K562 (cell line): ENCODE measurements around the gene MAPK8IP1. TPM values are rescaled to one million over a fixed set of nuclear protein-coding genes. Genes with fewer than 3 reads are reported as not detected.

Source experiments
- ELF4 ChIP-seq: fragments of 450-650 bp; formaldehyde crosslinking; IDR thresholded peaks from 2 replicates; pipeline ENCODE4 v1.4.0; 2022; ENCODE audit warnings: missing genetic modification characterization
- FOXM1 ChIP-seq, 2 experiments: fragments of 450-650 bp in 1 of 2; sonication (generic) in 1 of 2; formaldehyde crosslinking in 1 of 2; IDR thresholded peaks; 2 replicates each; pipeline versions ENCODE4 v1.6.1 to v1.9.0; 2017 to 2022; ENCODE audit warnings: low read depth in 2 of 2, mild to moderate bottlenecking in 2 of 2, missing genetic modification reagents in 1 of 2, moderate library complexity in 1 of 2
- HDAC1 ChIP-seq, 2 experiments: fragments of 450-650 bp; IDR thresholded peaks; 2 replicates each; pipeline ENCODE4 v1.6.1; 2016 to 2017; ENCODE audit warnings: inconsistent platforms in 1 of 2, mild to moderate bottlenecking in 1 of 2, moderate library complexity in 1 of 2
- HNRNPLL ChIP-seq: fragments of 200-400 bp; formaldehyde crosslinking; IDR thresholded peaks from 2 replicates; pipeline ENCODE4 v1.6.1; 2017; ENCODE audit warnings: low read length, low read depth, mild to moderate bottlenecking; ENCODE audit not compliant: poor library complexity, severe bottlenecking
- MTA2 ChIP-seq: fragments of 450-650 bp; IDR thresholded peaks from 2 replicates; pipeline ENCODE4 v1.6.1; 2016; ENCODE audit warnings: low read depth
- RCOR1 ChIP-seq, 2 experiments: IDR thresholded peaks; 2 replicates each; pipeline ENCODE4 v1.6.1; 2012; ENCODE audit warnings: low read depth in 2 of 2, low read length in 2 of 2, borderline replicate concordance in 1 of 2, improper control_type of control experiment in 1 of 2
- SLC30A9 ChIP-seq: fragments of 250-450 bp; sonication (Bioruptor Pico); IDR thresholded peaks from 2 replicates; pipeline ENCODE4 v1.8.0; 2022; ENCODE audit warnings: mild to moderate bottlenecking, moderate library complexity
- SMARCA4 ChIP-seq: fragments of 450-650 bp; IDR thresholded peaks from 2 replicates; pipeline ENCODE4 v1.6.1; 2016
- TEAD1 ChIP-seq, 2 experiments: fragments of 450-650 bp in 1 of 2; sonication (generic) in 1 of 2; formaldehyde crosslinking; IDR thresholded peaks; 2 replicates each; pipeline versions ENCODE4 v1.4.0 to v1.8.0; 2020 to 2022; ENCODE audit warnings: mild to moderate bottlenecking in 2 of 2, missing genetic modification reagents in 1 of 2
- TOE1 ChIP-seq, 2 experiments: fragments of 450-650 bp in 1 of 2; sonication (generic) in 1 of 2; formaldehyde crosslinking in 1 of 2; IDR thresholded peaks; 2 replicates each; pipeline versions ENCODE4 v1.7.1 to v1.8.0; 2016 to 2022; ENCODE audit warnings: borderline replicate concordance in 2 of 2, mild to moderate bottlenecking in 2 of 2, antibody characterized with exemption in 1 of 2, inconsistent platforms in 1 of 2, low read depth in 1 of 2, missing genetic modification reagents in 1 of 2, moderate library complexity in 1 of 2
- polyA plus RNA-seq, 8 experiments: library from polyadenylated mRNA; depleted of rRNA in 4 of 8; stranded (reverse) in 5 of 8; unstranded in 3 of 8; fragments of >200 nt; fragmentation: Nextera tagmentation in 2 of 8; fragmentation: Illumina TruSeq in 1 of 8; extraction: Ambion mirVana in 2 of 8; extraction: Trizol in 1 of 8; gene quantifications; 2 replicates each; pipeline versions ENCODE4 v1.2.1 to v1.2.3, GENCODE V29; 2011 to 2014; ENCODE audit warnings: inconsistent platforms in 1 of 8, missing spikeins in 1 of 8
- total RNA-seq, 7 experiments: library from RNA; depleted of rRNA in 6 of 7; stranded (reverse); fragments of >200 nt in 6 of 7; fragmentation: Illumina TruSeq in 2 of 7; extraction: Trizol in 2 of 7; gene quantifications; 2 replicates each; pipeline versions ENCODE4 v1.2.1 to v1.2.3, GENCODE V29; 2011 to 2021; ENCODE audit warnings: low replicate concordance in 1 of 7
- TF ChIP-seq, protein P1 (sequence below), 2 experiments: fragments of 450-650 bp; IDR thresholded peaks; 2 replicates each; pipeline ENCODE4 v1.6.1; 2018; ENCODE audit warnings: mild to moderate bottlenecking in 2 of 2, low read depth in 1 of 2; ENCODE audit not compliant: partially characterized antibody in 2 of 2
- TF ChIP-seq, protein P2 (sequence below): IDR thresholded peaks from 2 replicates; pipeline ENCODE4 v1.6.1; 2011; ENCODE audit warnings: borderline replicate concordance, low read depth, mild to moderate bottlenecking, moderate library complexity, low read length; ENCODE audit not compliant: insufficient read depth, poor library complexity, severe bottlenecking
- TF ChIP-seq, protein P3 (sequence below): fragments of 450-650 bp; IDR thresholded peaks from 2 replicates; pipeline ENCODE4 v1.6.1; 2018; ENCODE audit not compliant: partially characterized antibody
- TF ChIP-seq, protein P4 (sequence below): sonication (generic); formaldehyde crosslinking; IDR thresholded peaks from 2 replicates; pipeline ENCODE4 v1.8.0; 2022; ENCODE audit warnings: mild to moderate bottlenecking, missing genetic modification reagents

The MAPK8IP1 gene
- total and polyA plus RNA-seq, 9 of the 15 experiments (the other 6 are each of a cell fraction or from before 2014, with no cell fraction given) = 0.13 to 6.9 (median 2.5) TPM

DNA sequence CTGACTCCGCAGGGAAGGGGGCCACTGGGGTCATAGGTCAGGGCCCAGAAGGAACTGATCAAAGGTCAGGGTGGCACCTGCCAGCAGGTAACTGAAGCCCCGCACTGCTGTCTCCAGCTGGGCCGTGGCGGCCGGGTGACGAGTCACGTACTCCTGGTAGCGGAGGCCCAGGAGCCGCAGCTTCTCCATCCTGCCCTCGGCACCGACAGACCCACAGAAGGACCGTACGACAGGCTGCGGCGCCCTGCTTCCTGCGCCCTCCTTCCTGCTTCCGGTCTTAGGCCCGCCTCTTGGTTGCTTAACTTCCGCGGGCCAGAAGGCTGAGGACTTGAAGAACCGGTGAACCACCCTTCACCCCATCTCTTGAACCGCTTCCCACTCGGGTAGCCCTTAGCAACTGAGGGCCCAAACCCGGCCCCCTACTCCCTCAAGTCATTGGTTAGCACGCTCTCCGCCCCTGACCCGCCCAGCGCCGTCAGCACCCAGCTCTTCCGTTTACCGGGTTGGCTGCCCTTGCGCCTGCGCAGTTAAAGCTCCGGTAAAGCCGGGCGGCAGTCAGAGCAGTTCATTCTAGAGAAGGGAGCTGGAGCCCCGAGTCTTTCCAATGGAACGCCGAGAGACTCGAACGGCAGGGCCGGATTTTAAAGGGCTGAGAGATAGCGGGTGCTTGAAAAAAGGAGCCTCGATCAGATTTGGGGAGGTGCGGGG is 32.3 kb downstream of the MAPK8IP1 start, which contains the start of gene PEX16 (continued):
- TF ChIP-seq ELF4 (CRISPR knock-in tag) = peak; percentile 85
- peak; percentile 88 for TF ChIP-seq TOE1 (IDR thresholded peaks at IDR 0.05; ENCODE audit: borderline replicate concordance)
- TF ChIP-seq TOE1 (CRISPR knock-in tag; IDR thresholded peaks at IDR 0.05; ENCODE audit: borderline replicate concordance, low read depth) = no peak
- peak; percentile 64 for TF ChIP-seq FOXM1 (IDR thresholded peaks at IDR 0.05; ENCODE audit: low read depth)
- no peak for TF ChIP-seq FOXM1 (CRISPR knock-in tag; IDR thresholded peaks at IDR 0.05; ENCODE audit: low read depth)
- TF ChIP-seq, protein P1, sequence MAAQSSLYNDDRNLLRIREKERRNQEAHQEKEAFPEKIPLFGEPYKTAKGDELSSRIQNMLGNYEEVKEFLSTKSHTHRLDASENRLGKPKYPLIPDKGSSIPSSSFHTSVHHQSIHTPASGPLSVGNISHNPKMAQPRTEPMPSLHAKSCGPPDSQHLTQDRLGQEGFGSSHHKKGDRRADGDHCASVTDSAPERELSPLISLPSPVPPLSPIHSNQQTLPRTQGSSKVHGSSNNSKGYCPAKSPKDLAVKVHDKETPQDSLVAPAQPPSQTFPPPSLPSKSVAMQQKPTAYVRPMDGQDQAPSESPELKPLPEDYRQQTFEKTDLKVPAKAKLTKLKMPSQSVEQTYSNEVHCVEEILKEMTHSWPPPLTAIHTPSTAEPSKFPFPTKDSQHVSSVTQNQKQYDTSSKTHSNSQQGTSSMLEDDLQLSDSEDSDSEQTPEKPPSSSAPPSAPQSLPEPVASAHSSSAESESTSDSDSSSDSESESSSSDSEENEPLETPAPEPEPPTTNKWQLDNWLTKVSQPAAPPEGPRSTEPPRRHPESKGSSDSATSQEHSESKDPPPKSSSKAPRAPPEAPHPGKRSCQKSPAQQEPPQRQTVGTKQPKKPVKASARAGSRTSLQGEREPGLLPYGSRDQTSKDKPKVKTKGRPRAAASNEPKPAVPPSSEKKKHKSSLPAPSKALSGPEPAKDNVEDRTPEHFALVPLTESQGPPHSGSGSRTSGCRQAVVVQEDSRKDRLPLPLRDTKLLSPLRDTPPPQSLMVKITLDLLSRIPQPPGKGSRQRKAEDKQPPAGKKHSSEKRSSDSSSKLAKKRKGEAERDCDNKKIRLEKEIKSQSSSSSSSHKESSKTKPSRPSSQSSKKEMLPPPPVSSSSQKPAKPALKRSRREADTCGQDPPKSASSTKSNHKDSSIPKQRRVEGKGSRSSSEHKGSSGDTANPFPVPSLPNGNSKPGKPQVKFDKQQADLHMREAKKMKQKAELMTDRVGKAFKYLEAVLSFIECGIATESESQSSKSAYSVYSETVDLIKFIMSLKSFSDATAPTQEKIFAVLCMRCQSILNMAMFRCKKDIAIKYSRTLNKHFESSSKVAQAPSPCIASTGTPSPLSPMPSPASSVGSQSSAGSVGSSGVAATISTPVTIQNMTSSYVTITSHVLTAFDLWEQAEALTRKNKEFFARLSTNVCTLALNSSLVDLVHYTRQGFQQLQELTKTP (IDR thresholded peaks at IDR 0.05; ENCODE audit: low read depth in 1 of 2, partially characterized antibody in 2 of 2) = no peak
- no peak for TF ChIP-seq SMARCA4
- TF ChIP-seq HNRNPLL = peak; percentile 23
- TF ChIP-seq, protein P2, sequence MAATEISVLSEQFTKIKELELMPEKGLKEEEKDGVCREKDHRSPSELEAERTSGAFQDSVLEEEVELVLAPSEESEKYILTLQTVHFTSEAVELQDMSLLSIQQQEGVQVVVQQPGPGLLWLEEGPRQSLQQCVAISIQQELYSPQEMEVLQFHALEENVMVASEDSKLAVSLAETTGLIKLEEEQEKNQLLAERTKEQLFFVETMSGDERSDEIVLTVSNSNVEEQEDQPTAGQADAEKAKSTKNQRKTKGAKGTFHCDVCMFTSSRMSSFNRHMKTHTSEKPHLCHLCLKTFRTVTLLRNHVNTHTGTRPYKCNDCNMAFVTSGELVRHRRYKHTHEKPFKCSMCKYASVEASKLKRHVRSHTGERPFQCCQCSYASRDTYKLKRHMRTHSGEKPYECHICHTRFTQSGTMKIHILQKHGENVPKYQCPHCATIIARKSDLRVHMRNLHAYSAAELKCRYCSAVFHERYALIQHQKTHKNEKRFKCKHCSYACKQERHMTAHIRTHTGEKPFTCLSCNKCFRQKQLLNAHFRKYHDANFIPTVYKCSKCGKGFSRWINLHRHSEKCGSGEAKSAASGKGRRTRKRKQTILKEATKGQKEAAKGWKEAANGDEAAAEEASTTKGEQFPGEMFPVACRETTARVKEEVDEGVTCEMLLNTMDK = no peak
- no peak for TF ChIP-seq MTA2
- no peak; a peak in 1 of 4 replicates for TF ChIP-seq TEAD1 (CRISPR knock-in tag; IDR thresholded peaks at IDR 0.05)
- TF ChIP-seq, protein P3, sequence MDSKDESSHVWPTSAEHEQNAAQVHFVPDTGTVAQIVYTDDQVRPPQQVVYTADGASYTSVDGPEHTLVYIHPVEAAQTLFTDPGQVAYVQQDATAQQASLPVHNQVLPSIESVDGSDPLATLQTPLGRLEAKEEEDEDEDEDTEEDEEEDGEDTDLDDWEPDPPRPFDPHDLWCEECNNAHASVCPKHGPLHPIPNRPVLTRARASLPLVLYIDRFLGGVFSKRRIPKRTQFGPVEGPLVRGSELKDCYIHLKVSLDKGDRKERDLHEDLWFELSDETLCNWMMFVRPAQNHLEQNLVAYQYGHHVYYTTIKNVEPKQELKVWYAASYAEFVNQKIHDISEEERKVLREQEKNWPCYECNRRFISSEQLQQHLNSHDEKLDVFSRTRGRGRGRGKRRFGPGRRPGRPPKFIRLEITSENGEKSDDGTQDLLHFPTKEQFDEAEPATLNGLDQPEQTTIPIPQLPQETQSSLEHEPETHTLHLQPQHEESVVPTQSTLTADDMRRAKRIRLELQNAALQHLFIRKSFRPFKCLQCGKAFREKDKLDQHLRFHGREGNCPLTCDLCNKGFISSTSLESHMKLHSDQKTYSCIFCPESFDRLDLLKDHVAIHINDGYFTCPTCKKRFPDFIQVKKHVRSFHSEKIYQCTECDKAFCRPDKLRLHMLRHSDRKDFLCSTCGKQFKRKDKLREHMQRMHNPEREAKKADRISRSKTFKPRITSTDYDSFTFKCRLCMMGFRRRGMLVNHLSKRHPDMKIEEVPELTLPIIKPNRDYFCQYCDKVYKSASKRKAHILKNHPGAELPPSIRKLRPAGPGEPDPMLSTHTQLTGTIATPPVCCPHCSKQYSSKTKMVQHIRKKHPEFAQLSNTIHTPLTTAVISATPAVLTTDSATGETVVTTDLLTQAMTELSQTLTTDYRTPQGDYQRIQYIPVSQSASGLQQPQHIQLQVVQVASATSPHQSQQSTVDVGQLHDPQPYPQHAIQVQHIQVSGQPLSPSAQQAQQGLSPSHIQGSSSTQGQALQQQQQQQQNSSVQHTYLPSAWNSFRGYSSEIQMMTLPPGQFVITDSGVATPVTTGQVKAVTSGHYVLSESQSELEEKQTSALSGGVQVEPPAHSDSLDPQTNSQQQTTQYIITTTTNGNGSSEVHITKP = peak; percentile 40
- TF ChIP-seq HDAC1 (IDR thresholded peaks at IDR 0.05) = peak in 1 of 2 experiments; percentile 90; a peak in 2 of 4 replicates
- TF ChIP-seq, protein P4, sequence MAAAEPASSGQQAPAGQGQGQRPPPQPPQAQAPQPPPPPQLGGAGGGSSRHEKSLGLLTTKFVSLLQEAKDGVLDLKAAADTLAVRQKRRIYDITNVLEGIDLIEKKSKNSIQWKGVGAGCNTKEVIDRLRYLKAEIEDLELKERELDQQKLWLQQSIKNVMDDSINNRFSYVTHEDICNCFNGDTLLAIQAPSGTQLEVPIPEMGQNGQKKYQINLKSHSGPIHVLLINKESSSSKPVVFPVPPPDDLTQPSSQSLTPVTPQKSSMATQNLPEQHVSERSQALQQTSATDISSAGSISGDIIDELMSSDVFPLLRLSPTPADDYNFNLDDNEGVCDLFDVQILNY = no peak
- peak in 1 of 2 experiments; percentile 63; a peak in 2 of 4 replicates for TF ChIP-seq RCOR1 (IDR thresholded peaks at IDR 0.05; ENCODE audit: borderline replicate concordance in 1 of 2, low read depth in 2 of 2, low read length in 2 of 2)
- no peak for TF ChIP-seq SLC30A9 (CRISPR knock-in tag)
